Endometrium (tissue), 2 donors: ENCODE results near the gene PSAP.
"Not testable (repeated sequence)": the region's sequence is repeated elsewhere in the genome, so short reads cannot be mapped to it uniquely, and the experiment has no call there.

ENCODE experiments used
- FAIRE-seq: peaks from 2 replicates; lab custom pipeline; 2012; peaks lifted over from hg19 to GRCh38; lab: Jason Lieb, UNC
- donor health status: control.
- donor health status: control.

PSAP gene

GRCh38 chr10:71873582-71874211 is 22.6 kb upstream of the PSAP start:
- FAIRE-seq = no peak

DNA sequence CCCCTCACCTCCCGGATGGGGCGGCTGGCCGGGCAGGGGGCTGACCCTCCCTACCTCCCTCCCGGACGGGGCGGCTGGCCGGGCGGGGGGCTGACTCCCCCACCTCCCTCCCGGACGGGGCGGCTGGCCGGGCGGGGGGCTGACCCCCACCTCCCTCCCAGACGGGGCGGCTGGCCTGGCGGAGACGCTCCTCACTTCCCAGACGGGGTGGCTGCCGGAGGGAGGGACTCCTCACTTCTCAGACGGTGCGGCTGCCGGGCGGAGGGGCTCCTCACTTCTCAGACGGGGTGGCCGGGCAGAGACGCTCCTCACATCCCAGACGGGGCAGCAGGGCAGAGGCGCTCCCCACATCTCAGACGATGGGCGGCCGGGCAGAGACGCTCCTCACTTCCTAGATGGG is 18.6 kb upstream of the PSAP start:
- not testable (repeated sequence) for FAIRE-seq

DNA sequence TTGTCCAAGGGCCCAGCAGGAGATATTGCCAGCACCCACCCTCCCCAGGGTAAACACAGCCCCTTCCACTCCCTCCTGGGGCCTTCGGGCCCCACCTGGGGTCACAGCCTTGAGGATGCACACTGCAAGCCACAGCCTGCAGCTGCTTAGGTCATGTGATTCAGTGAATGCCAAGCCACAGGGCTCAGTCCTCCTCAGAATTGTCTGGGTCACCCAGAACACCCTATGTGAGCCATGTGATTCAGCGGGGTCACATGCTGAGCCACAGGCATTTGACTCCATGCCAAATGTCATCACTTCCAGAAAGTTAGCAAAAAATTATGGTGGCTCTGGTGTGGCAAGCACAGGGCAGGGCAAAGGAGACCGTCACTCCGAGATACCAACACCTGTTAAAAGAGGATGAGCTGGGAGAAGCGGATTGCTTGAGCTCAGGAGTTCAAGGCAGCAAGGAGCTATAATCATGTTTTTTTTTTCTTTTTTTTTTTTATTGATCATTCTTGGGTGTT is 17.2 kb upstream of the PSAP start:
- no peak for FAIRE-seq

GRCh38 chr10:71865561-71866041 is 14.6 kb upstream of the PSAP start:
- no peak for FAIRE-seq

DNA sequence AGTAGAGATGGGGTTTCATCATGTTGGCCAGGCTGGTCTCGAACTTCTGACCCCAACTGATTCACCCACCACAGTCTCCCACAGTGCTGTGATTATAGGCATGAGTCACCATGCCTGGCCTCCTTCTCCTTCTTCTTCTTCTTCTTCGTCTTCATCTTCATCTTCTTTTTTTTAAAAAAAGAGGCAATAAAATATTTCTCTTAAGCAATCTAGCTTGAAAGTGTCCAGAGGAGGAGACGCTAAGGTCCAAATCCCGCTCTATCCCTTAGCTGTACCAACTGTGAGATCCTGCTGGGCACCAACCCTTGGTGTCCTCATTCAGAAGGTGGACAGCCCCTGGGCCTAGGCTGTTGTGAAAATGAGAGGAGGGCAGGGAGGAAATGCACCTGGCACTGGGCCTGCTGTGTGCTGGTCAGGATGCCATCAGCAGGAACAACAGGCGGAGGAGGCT is 13.9 kb upstream of the PSAP start:
- no peak for FAIRE-seq

- FAIRE-seq = no peak
These were observed 12.2 kb upstream of the PSAP start for GRCh38 chr10:71863203-71863602.

DNA sequence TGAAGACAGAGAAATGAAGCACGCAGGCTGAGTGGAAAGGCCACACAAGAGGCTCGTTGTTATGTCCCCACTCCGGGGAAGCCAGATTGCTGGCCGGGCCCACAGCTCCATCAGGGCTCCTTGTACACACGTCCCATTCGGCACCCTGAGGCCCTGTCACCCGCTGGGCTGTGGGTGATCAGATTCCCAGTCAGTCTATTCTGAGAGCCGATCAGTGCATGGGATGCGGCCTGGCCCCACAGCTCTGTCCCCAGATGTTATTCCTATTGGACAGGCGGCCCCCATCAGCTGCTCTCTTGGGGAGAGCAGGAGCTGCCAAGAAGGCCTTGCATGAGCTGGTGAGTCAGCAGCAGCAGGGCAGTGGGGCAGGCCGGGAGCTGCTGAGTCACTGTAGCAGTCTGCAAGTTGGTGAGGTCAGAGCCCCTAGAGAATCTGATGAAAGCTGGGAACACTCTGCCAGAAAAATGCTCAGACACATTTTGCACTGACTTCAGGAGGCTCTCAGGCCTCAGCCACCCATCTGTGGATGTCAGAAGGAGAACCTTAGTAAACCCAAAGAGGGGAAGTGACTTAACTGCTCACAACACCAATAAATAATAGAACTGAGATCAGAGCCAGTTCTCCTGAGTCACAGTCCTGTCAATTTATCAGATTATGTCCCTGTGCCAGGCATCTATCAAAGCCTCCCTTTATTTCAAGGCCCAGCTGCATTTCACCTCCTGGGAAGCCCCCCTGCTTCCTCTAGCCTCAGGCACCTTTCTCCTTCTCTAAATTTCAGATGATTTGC is 9.4 kb upstream of the PSAP start:
- FAIRE-seq = no peak

DNA sequence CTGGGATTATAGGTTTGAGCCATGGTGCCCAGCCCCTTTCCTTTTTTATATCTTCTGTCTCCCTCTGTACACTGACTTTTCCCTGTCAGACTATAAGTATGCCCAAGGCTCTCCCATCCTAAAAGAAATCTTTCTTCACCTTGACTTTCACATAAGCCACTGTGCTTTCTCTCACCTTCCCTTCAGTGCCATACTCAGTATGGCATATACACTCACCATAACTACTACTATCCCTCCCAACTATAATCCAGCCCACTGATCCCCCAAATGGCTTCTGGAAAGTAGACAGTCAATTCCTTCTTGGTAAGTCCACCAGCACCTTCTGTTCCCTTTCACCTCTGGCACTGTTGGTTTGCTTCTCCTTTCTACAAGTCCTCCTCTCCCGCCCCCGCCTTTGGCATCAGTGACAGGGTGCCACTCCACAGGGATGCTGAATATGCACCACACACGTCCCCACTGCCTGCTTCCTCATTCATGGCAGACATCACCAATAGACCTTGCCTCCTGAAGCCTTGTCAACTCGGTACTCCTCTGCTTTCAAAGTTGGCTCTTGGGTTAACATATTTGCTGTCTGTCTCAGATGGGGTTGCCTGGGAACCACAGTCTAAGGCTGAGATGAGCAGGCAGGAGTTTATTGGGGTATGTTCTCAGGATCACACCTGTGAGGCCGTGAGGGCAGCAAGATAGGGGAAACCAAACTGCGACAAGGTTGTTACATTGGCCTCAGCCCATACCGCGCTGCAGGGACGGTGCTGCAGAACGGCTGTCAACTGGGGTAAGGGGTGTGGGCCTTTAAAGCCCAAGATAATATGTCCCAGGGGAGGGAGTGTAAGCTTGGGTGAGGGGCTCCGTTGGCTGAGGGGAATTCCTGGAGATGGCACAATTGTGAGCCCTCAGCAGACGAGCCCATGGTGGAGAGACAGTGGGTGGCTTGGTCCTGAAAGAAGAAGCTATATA is 7.2 kb upstream of the PSAP start:
- FAIRE-seq = no peak

DNA sequence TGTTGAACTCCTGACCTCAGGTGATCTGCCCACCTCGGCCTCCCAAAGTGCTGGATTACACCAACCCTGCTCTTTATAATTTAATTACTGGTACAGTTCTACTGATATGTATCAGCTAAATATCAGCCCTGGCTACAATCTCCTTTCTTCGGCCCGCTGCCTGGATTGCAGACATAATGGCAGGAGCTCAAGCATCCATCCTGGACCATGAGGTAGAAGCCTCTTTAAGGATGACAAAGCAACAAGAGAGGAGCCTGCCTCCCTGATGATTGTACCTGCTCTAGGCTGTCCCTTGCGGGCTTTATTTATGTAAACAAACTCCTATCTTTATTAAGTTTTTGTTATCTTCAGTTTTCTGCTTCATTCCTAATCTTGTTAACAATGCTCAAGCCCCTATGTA is 5.6 kb upstream of the PSAP start:
- FAIRE-seq = no peak

DNA sequence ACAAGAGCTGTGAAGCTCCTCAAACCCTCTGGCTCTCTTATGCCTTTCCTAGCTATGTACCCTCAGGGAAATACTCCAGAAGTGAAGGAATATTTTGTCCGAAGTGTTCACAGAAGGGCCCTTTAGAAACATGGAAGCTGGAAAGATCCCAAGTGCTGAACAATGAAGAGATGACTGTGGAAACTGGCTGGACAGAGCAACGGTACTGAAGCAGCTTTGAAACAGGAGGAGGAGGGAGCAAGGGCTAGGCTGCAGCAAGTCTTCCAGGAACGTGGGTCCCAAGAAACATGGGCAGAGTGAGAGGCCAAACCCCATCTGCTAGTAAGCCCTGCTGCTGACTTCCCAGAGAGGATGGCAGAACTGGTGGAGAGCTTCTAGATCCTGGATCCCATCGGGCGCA is 3.0 kb upstream of the PSAP start:
- no peak for FAIRE-seq

GRCh38 chr10:71852355-71852937 is 1.4 kb upstream of the PSAP start:
- FAIRE-seq = no peak

- not testable (repeated sequence) for FAIRE-seq
These were observed 529 bp upstream of the PSAP start for GRCh38 chr10:71851465-71852095.

DNA sequence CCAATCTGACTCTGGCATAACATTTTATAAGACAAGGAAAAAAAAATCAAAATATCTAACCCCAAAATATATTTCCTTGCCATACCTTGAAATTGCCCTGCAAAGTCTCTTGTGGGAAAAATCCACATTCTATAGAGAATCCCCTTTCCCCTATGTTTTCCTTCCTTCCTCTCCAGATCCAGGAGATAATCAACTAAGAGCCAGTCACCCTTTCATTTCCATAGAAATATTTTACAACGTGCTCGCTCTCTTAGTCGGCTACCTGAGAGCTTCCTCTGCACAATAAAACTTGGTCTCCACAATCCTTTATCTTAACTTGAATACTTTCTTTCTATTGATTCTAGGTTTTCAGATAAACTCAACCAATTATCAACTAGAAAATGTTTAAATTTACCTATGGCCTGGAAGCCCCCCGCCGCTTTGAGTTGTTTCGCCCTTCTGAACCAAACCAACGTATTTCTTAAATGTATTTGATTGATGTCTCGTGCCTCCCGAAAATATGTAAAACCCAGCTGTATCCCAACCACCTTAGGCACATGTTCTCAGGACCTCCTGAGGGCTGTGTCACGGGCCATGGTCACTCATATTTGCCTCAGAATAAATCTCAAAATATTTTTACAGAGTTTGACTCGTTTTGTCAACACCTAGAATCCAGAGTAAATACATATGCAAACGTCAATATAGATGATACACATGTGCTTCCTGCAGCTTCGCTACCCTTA is 869 bp downstream of the PSAP start:
- no peak for FAIRE-seq

- no peak for FAIRE-seq
These were observed 1.6 kb downstream of the PSAP start for GRCh38 chr10:71849461-71849908.

- no peak for FAIRE-seq
These were observed 2.5 kb downstream of the PSAP start for GRCh38 chr10:71848325-71849275.

GRCh38 chr10:71847418-71847817 is 3.6 kb downstream of the PSAP start:
- FAIRE-seq = no peak

DNA sequence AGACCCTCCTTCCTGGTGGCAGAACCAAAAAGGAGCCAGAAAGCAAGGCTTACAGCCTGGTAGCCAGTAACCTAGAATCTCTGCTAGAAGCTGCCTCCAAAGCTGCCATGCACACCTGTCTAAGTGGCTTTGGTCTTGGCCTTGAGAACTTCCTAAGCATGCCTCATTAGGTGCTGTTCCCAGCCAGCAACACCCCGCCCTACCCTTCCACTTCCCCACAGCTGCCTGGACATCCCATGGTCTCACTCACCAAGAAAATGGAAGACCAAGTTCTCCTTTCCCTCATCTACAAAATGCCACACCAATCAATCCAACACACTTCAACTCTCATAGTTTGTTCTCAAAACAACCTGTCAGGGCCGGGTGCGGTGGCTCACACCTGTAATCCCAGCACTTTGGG is 4.2 kb downstream of the PSAP start:
- FAIRE-seq = no peak

GRCh38 chr10:71845410-71846405 is 5.3 kb downstream of the PSAP start:
- FAIRE-seq = no peak
